Stromal cell of bone marrow (primary cell): ENCODE measurements around the gene ZG16.
"Not testable (repeated sequence)": the region's sequence is repeated elsewhere in the genome, so short reads cannot be mapped to it uniquely, and the experiment has no call there.

Source experiments
- DNase-seq: peaks from one replicate; pipeline ENCODE4 v3.0.0-alpha.2; 2012; ENCODE audit warnings: low read depth

Gene ZG16, protein sequence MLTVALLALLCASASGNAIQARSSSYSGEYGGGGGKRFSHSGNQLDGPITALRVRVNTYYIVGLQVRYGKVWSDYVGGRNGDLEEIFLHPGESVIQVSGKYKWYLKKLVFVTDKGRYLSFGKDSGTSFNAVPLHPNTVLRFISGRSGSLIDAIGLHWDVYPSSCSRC

DNA sequence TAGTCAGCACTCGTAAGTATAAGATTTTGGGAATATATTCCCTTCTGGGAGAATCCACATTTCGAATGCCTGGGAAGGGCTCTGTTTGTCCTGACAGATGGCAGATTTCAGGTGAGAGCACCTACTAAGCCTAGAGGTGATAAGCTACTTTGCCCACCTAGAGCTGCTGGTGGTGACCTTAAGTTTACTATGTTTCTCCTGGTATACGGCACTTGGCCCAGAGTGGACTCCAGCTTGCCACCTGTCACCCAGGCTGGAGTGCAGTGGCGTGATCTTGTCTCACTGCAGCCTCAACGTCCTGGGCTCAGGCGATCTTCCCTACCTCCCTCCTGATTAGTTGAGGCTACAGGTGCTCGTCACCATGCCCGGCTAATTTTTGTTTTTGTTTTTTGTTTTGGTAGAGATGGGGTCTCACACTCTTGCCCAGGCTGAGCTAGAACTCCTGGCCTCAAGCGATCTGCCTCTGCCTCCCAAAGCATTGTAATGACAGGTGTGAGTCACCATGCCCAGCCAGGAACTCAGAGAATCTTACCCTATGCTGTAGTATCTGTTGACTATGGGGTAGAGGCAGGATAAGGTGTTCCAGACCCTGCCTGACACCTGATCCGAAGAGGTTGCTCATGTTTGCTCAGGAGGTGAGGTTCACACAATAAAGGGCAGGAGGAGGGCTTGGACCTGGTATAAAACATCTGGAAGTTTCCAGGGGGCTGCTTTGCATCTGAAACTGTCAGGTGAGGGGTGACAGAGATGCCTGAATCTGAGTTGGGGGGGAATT is at the start of gene ZG16:
TSS of gene ZG16 (plus strand) at position 681 of the 775 bp plus-strand sequence. CDS start 1,011 bp downstream, outside the sequence.
- DNase-seq: no peak

DNA sequence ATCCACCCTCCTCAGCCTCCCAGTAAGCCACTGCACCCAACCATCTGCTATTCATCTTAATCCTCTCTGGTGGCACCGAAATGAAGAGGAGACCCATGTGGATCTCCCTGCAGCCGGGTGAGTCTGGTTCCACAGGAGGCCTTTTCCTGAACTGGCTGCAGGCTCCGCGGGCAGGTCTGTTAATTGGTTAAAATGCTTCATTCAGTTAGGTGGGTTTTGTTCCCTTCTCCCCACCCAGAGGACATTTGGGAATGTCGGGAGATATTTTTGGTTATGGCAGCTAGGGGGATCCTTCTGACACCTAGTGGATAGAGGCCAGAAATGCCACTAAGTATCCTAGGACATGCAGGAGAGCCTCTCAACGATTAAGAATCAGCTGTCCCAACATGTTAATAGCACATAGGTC is 48.9 kb upstream of the ZG16 start:
- DNase-seq: no peak

DNA sequence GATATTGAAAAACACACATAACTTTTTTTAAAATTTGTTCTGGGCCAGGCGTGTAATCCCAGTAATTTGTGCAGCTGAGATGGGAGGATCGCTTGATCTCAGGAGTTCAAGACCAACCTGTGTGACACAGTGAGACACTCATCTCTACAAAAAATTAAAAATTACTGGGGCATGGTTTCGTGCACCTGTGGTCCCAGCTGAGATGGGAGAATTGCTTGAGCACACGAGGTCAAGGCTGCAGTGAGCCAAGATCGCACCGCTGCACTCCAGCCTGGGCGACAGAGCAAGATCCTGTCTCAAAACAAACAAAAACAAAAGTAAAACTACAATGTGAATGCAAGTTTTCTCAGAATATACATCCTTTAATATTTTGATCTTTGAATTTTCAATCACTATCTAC is 47.4 kb upstream of the ZG16 start:
- DNase-seq: no peak

DNA sequence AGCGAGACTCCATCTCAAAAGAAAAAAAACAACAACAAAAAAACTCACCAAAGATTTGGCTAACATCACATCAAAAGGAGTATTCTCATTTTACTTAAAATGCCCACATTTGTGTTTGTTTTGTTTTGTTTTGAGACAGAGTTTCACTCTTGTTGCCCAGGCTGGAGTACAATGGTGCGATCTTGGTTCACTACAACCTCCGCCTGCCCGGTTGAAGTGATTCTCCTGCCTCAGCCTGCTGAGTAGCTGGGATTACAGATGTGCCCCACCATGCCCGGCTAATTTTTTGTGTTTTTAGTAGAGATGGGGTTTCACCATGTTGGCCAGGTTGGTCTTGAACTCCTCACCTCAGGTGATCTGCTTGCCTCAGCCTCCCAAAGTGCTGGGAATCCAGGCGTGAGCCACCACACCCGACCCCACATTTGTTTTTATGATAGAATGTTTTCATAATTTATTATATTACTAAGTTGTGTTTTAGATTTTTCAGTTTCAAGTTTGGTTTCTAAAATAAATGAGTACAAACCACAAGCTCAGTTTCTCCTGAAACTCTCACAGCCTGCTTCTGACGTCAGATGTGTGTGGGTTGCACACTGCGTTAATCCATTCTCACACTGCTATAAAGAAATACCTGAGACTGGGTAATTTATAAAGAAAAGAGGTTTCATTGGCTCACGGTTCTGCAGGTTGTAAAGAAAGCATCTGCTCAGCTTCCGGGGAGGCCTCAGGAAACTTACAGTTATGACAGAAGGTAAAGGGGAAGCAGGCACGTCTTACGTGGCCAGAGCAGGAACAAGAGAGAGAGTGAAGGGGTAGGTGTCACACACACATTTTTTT is 46.1 kb upstream of the ZG16 start:
- not testable (repeated sequence) for DNase-seq

DNA sequence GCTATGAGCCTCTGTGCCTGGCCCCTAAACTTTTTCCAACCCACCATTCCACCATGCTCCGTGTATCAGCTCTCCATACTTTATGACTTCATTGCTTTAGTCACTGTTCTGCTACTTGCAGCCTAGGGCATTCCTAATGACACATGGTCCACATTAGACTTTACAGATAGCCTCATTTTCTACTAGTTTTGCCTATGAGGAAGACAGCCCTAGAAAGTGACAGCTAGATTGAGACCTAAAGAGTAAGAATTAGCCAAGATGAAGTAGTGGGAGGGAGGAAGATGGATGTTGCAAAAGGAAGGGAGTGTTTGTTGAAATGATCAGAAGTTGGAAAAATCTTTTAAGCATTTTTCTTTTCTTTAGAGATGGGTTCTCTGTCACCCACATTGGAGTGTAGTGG is 43.3 kb upstream of the ZG16 start:
- DNase-seq: no peak

DNA sequence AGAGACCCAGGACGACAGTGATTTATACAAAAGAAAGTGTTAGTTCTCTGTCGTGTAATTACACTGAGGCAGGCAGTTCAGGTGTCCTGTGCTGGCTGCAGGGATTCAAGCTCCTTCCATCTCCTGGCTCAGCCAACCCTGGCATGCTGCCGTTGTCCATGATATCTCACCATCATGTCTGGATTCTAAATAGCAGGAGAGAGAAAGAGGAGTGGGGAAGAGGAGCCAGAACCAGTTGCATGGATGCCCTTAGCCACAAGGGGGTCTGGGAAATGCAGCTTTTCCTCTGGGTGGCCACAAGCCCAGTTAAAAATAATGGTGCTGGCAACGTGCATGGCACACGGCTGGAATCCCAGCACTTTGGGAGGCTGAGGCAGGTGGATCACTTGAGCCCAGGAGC is 41.9 kb upstream of the ZG16 start:
- no peak for DNase-seq

DNA sequence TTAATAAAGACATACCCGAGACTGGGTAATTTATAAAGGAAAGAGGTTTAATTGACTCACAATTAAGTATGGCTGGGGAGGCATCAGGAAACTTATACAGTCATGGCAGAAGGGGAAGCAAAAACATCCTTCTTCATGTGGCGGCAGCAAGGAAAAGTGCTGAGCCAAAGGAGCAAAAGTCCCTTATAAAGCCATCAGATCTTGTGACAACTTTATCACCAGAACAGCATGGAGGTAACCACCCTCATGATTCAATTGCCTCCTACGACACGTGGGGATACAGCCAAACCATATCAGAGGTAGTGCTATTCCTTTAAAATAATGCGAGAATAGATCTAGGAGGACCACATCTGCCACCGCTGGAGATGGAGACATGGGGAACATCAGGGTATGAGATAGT is 41.3 kb upstream of the ZG16 start:
- DNase-seq: no peak

DNA sequence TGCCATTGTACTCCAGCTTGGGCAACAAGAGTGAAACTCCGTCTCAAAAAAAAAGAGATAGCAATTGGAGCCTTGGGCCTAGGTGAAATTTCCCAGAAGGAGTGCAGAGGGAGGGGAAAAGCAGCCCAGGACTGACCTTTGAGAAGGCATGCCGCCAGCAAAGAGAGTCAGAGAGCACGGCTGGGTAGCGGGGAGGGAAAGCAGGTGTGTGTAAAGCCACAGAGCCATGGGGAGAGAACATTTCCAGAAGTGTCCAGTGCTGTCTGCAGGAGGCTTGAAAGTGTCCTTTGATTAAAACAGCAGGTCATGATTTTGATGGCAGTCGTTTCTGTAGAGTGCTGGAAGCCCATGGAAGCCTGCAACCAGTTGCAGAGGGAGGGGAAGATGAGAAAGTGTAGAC is 40.3 kb upstream of the ZG16 start:
- DNase-seq: no peak

DNA sequence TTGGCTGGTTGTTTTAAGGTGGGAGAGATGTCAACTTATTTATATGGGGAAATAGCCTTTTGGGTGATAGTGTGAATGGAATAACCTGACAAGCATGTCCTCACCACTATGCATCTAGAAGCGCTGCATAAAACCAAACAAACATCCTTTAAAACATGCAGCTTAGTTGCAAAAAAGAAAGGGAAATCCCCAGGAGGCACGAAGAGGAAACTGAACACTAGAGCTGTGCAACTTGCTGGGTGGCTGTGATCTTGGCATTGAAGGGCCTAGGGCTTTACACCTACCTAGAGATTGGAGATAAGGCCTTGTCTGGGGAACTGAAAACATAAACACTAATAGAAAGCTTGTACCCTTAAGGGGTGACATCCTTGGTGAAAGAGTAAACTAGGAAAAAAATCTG is 39.5 kb upstream of the ZG16 start:
- DNase-seq: no peak

DNA sequence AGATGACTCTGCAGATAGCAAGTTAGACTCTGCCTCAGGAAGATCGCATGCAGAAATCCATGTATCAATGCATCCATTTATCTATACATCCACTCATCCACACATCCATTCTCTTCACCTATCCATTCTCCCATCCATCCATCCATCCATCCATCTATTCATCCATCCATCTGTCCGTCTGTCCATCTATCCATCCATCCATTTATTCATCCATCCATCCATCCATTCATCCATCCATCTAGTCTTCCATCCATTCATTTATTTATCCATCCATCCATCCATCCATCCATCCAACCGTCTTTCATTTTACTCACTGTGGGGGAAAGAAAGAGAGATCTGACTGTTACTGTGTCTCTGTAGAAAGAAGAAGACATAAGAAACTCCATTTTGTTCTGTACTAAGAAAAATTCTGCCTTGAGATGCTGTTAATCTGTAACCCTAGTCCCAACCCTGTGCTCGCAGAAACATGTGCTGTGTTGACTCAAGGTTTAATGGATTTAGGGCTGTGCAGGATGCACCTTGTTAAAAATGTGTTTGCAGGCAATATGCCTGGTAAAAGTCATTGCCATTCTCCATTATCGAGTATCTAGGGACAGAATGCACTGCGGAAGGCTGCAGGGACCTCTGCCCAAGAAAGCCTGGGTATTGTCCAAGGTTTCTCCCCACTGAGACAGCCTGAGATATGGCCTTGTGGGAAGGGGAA is 38.0 kb upstream of the ZG16 start:
- not testable (repeated sequence) for DNase-seq

DNA sequence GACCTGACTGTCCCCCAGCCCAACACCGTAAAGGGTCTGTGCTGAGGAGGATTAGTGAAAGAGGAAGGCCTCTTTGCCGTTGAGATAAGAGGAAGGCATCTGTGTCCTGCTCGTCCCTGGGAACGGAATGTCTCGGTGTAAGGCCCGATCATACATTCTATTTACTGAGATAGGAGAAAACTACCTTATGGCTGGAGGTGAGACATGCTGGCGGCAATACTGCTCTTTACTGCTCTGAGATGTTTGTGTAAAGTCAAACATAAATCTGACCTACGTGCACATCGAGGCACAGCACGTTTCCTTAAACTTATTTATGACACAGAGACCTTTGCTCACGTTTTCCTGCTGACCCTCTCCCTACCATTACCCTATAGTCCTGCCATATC is 37.4 kb upstream of the ZG16 start:
- DNase-seq: not testable (repeated sequence)

DNA sequence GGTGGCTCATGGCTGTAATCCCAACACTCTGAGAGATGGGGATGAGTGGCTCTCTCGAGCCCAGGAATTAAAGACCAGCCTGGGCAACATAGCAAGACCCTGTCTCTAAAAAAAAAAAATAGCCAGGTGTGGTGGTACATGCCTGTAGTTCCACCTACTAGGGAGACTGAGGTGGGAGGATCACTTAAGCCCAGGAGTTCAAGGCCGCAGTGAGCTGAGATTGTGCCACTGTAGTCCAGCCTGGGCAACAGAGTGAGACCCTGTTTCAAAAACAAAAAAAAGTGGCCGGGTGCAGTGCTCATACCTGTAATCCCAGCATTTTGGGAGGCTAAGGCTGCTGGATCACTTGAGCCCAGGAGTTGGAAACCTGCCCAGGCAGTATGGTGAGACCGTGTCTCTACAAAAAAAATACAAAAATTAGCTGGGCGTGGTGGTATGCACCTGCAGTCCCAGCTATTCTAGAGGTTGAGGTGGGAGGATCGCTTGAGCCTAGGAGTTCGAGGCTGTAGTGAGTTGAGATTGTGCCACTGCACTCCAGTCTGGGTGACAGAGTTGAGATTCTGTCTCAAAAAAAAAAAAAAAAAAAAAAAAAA is 35.3 kb upstream of the ZG16 start:
- no peak for DNase-seq

DNA sequence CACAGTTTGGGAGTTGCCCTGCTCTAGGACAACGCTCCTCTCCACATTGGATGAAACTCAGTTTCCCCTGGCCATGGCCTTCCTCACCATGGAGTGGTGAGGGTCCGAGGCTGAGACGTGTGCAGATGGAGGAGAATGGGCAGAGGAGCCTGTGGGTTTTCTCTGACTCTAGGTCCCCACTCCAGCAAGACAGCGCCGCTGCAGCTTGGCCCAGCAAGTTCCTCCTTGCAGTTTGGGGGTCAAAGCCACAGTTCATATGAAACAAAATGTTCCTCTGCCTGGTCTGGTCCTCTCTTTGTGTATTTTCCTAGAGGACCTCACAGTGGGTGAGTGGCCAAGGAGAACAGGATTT is 34.6 kb upstream of the ZG16 start:
- DNase-seq: no peak

DNA sequence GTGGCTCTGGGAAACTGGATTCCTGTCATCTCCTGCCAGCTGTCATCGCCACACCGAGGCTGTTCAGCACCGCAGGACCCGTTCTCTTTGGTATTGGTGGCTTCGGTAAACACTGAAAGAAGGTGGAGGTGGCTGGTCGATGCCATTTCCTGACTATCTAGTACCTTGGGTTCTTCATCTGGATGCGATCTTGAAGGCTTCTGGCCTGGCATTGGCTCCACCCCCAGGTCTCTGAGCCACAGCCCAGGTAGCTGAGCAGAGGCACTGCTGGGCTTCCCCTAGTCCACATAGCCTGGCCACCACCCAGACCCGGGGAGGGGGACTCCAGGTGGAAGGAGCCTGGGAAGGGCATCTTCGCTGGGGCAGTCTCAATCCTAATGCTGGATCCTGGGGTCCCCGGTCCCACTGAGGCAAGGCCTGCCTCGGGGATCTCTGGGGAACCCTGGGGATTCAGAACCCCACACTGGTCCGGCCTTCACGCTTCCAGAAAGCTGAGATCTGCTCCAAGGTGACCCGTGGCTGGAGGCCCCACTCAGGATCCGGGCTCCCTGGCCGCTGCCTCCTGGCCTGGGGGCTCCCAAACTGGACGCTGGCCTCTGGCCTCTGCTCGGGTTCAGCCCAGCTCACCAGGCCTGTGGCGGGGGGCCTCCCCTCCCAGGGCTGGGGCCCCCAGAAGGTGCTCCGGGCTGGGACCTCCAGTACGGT is 34.1 kb upstream of the ZG16 start:
- DNase-seq: no peak

DNA sequence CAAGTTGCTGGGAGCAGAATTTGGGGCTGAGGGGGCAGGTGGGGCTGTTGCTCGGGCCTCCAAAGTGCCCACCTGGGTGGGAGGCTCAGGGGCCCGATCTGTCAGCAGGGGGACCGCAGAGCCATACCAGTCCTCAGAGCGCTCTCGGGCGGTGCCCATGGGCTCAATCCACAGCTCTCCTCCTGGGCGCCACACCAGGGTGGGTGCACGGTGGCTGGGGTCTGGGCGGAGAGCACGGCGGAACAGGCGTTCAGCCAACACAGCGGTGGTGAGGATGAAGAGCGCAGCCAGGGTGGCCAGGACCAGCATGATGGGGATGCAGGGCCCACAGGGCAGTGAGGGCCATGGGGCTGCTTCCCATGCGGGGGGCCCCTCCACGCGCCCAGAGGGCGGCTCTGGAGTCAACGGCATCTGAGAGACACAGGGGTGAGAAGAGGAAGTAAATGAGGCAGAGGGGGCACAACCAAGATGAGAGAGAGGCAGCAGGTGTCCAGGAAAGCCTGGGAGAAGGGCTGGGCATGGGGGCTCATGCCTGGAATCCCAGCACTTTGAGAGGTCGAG is 33.4 kb upstream of the ZG16 start:
- no peak for DNase-seq

DNA sequence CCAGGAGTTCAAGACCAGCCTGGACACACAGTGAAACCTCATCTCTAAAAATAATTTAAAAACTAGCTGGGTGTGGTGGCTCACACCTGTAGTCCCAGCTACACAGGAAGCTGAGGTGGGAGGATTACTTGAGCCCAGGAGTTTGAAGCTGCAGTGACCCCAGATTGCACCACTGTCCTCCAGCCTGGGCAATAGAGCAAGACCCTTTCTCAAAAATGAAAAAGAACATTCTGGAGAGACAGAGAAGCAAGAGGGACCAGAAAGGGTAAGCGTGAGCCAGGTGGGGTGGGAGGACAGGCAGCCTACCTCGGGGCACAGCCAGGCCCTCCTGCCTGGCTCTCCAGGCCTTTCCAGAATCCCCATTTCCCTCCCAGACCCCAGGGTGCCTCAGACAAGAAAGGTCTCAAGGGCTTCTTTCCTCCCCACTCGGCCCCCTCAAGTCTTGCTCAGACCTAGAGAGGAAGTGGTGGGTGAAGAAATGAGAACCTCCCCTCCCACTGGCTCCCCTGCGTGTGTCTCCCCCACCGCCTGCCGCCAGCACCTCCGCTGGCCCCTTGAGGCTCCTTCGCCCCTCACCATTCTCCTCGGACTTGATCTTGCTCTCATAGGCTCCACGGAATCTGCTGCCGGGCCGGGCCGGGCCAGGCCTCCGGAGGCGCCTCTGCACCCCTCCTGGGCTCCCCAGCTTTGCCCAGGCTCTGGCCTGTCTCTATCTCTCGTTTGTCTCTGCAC is 32.8 kb upstream of the ZG16 start:
- DNase-seq: no peak

DNA sequence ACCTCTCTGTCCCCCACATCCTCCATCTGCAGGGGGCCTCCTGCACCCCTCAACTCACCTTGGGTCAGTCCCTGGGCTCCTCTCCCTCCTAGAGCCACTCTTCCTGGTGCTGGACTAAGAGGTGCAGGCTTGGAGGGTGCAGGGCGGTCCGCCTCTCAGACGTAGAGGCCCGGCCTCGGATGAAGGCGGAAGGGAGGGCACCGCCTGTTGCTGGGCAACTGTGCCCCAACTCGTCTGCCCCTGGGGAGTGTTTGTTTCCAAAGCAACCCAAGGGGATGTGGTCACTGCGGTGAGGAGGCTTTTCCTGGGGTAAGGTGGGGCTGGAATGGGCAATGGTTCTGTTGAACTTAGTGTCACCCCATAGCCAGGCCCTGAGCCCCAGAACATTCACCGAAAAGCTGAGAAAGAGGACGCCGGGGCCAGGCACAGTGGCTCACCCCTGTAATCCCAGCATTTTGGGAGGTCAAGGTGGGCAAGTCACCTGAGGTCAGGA is 32.2 kb upstream of the ZG16 start, which contains the start of gene C16orf54:
TSS of gene C16orf54 (minus strand) at position 138 of the 493 bp plus-strand sequence. CDS start 1,039 bp downstream, outside the sequence.
- DNase-seq: no peak

DNA sequence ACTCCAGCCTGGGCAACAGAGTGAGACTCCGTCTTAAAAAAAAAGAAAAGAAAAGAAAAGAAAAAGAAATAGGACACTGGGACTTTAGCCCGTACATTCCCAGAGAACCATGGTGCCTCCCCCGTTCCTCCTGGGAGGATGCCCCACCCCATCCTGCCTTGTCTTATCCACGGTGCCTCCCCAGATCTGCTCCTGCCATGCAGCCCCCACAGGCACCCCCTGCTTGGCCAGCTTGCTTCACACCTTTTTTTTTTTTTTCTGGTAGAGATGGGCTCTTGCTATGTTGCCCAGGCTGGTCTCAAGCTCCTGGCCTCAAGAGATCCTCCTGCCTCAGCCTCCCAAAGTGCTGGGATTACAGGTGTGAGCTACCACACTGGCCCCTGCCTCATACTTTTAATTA is 31.5 kb upstream of the ZG16 start:
- not testable (repeated sequence) for DNase-seq

DNA sequence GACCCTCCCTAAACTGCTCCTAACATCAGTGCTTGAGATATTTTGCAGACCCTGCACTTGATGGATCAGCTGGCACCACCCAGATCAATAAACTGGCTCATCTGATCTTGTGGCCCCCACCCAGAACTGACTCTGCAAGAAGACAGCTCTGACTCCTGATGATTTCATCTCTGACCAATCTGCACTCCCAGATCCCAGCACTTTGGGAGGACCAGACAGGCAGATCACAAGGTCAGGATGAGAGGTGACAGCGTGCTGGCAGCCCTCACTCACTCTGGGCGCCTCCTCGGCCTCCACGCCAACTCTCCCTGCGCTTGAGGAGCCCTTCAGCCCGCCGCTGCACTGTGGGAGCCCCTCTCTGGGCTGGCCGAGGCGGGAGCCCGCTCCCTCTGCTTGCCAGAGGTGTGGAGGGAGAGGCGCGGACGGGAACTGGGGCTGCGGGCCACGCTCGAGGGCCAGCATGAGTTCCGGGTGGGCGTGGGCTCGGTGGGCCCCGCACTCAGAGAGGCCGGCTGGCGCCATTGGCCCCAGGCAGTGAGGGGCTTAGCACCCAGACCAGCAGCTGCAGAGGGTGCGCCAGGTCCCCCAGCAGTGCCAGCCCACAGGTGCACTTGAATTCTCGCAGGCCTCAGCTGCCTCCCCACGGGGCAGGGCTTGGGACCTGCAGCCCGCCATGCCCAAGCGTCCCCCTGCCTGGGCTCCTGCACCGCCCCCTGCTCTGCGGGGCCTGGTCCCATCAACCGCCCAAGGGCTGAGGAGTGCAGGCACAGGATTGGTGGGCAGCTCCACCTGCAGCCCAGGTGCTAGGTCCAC is 29.9 kb upstream of the ZG16 start:
- no peak for DNase-seq
